8988T (cell line): ENCODE measurements around the gene KCNK6.
A peak's percentile ranks its signal among the peaks of the same experiment; 100 is the strongest.
"Not testable (repeated sequence)": the region's sequence is repeated elsewhere in the genome, so short reads cannot be mapped to it uniquely, and the experiment has no call there.

Experiments
- DNase-seq: peaks from one replicate; pipeline ENCODE4 v3.0.0; 2011

KCNK6 gene

DNA sequence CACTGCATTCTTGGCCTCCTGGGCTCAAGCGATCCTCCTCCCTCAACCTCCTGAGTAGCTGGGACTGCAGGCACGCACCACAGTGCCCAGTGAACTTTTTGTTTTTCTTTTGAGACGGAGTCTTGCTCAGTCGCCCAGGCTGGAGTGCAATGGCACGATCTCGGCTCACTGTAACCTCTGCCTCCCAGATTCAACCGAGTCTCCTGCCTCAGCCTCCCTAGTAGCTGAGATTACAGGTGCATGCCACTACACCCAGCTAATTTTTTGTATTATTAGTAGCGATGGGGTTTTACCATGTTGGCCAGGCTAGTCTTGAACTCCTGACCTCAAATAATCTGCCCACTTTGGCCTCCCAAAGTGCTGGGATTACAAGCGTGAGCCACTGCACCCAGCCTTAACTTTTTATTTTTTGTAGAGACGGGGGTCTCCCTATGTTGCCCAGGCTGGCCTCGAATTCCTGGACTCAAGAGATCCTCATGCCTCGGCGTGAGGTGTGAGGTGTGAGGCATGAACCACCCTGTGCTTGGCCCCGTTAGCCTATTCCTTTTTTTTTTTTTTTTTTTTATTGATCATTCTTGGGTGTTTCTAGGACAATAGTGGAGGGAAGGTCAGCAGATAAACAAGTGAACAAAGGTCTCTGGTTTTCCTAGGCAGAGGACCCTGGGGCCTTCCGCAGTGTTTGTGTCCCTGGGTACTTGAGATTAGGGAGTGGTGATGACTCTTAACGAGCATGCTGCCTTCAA, 43.5 kb downstream of the KCNK6 start:
- not testable (repeated sequence) for DNase-seq

DNA sequence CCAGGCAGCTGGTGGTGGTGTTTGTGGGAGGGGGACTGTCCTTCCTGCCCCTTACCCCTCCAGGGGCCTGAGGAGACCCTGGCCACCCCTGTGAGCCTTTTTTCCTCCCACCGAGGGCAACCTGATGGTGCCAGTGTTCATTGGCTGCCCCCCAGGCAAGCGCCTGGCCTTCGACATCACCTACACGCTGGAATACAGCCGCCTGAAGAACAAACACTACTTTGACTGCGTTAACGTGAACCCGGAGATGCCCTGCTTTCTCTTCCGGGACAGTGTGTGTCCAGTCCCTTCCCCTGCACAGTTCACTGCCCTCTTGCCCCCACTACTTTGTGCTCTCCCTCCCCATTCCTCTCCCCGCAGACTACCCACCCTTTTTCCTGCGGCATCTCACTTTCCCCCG, 47.4 kb downstream of the KCNK6 start:
- DNase-seq, result no peak

DNA sequence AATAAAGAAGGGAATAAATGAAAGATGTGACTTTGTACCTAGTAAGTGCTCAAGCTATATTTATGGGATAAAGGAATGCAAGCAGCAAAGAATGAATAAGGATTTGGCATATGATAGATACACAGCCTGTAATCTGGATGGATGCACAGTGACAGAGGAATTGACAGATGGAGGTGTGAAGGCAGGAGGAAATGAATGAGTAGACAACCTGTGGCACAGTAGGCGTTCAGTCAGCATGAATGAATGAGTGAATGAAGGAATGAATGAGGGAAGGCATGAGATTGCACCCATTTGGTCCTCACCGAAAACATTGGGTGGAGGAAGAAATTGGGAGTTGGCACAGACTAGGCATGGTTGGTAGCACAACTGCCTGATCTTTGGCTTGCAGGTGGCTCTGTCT, 49.9 kb downstream of the KCNK6 start:
- DNase-seq, result no peak

DNA sequence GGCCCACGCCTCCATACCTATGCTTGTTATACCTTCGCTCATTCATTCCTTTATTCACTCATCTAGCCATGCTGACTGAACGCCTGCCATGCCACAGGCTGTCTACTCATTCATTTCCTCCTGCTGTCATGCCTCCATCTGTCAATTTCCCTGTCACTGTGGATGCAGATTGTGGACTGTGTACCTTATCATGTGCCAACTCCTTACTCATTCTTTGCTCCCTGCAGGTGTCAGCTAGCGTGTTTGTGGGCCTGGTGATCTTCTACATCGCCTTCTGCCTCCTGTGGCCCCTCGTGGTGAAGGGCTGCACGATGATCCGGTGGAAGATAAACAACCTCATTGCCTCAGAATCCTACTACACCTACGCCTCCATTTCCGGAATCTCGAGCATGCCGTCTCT, 50.7 kb downstream of the KCNK6 start:
- DNase-seq, result no peak

DNA sequence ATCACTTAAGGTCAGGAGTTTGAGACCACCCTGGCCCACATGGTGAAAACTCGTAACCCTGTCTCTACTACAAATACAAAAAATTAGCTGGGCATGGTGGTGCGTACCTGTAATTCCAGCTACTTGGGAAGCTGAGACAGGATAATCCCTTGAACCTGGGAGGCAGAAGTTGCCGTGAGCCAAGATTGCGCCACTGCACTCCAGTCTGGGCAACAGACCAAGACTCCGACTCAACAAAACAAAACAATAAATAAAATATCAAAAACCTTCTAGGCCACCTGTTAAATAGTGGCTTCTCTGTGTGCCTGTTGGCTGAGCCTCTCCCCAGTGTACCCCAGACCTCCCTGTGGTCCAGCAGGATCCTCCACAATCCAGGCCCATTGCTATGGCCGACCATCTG, 51.4 kb downstream of the KCNK6 start:
- no peak for DNase-seq

DNA sequence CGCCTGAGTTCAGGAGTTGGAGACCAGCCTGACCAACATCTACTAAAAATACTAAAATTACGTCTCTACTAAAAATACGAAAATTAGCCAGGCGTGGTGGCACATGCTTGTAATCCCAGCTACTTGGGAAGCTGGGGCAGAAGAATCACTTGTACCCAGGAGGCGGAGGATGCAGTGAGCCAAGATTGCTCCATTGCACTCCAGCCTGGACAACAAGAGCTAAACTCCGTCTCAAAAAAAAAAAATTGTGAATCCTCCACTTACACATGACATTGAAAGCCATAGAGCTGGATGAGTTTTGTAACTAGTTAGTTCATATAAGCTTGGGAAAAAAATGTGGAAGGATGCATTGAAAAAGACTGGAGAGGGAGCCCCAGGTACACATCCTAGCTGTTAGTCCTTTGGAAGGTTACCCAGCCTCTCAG, 54.3 kb downstream of the KCNK6 start:
- DNase-seq, result no peak

DNA sequence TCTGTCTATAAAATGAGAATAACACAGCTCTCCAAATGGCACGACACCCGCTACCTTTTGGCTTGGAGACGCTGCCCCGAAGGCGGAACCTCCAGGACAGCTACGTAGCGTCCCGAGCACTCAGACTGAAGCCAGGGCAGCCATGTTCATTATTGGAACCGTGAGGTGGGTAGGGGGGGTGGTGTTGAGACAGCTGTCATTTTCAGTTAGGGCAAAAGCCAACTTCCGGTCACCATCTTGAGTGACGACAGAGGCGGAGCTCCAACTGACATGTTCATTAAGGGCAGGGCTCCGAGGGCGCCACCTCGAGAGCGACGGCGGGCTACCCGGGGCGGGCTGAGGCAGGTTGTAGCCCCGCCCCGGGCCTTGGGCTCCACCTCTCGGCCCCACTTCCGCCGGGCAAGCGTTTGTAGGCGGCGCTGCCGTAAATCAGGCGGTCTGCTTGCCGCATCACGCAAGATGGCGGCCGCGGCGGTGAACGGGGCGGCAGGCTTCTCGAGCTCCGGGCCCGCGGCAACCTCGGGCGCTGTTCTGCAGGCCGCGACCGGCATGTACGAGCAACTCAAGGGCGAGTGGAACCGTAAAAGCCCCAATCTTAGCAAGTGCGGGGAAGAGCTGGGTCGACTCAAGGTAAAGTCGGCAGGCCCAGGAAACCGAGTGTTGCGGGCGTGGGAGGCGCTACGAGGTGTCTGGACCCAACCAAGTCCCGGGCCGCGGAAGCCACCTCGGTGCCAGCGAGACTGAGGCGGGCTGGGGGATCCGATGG, 54.9 kb downstream of the KCNK6 start, which contains the start of gene PSMD8:
Gene PSMD8 (plus strand): TSS at position 240 of the 766 bp plus-strand sequence. CDS start 31 bp downstream, at position 271.
- DNase-seq, result peak; percentile 99

DNA sequence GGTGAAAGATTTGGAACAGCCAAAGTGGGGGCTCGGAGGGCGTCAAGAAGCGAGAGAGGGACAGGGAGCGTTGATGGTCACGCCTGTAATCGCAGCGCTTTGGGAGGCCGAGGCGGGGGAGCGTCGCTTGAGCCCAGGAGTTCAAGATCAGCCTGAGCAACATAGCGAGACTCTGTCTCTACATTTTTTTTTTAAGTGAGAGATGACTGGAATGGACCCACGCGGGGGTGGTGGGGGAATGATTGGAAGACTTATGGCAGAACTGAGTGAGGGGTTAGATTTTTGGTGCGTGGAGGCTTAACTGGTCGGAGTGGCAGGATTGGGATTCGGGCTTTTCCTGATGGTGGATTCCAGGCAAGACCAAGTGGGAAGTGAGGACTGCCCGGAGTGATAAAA, 55.5 kb downstream of the KCNK6 start:
- DNase-seq, result no peak

DNA sequence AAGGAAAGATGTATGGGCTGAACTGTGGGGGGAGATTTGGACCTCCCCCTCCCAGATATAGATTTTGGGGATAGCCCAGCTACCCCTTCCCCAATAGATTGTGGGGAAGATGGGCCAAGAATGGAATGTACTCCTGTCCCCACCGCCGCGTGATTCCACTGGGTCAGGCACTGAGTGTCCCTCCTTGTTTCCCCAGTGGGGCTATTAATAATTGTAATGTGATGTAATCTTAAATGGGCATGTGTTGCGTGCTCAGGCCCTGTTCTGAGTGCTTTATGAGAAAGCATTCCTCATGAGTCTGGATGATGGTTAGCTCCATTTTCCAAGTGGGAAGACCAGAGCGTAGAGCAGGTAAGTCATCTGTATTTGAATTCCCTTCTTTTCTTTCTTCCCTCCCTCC, 56.1 kb downstream of the KCNK6 start:
- DNase-seq, result no peak

DNA sequence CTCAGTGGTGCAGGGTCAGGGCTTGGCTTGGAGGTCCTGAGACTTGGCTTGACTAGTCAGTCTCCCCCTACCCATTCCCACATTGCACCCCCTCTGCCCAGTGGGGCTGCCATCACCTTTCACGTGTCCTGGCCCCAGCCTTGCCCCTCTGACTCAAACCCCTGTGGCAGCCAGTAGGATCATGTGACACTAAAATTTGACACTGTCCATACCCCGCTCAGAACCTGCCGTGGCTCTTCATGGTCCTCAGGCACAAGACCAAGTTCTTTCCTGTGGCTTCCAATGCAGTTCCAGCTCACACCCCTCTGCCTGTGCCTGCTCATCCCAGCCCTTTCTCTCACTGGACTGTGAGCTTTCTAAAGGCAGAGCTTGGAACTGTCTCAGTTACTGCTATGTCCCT, 56.9 kb downstream of the KCNK6 start:
- no peak for DNase-seq

DNA sequence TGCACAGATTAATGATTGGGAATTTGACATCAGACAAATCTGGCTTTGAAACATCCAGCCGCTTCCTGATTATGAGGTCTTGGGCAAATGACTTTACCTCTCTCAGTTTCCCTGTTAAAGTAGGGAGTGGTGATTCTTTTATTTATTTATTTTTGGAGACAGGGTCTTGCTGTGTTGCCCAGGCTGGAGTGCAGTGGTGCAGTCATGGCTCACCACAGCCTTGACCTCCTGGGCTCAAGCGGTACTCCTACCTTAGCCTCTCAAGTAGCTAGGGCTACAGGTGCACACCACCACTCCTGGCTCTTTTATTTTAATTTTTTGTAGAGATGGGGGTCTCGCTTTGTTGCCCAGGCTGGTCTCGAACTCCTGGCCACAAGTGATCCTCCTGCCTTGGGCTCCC, 57.4 kb downstream of the KCNK6 start:
- DNase-seq, result no peak

DNA sequence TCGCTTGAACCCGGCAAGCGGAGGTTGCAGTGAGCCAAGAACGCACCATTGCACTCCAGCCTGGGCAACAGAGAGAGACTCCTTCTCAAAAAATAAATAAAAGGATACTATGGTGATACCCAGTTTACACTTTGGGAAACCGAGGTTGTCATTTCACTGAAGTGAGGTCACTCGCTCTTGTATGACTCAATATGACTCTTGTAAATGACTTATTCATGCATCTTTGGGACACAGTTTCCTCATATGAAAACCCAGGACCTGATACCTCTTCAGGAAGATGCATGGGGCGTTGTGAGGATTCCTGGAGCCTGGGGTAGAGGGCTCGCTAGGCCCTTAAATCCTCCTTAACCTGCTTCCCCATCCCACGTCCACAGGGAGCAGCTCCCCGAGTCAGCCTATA, 59.2 kb downstream of the KCNK6 start:
- peak; percentile 34 for DNase-seq

DNA sequence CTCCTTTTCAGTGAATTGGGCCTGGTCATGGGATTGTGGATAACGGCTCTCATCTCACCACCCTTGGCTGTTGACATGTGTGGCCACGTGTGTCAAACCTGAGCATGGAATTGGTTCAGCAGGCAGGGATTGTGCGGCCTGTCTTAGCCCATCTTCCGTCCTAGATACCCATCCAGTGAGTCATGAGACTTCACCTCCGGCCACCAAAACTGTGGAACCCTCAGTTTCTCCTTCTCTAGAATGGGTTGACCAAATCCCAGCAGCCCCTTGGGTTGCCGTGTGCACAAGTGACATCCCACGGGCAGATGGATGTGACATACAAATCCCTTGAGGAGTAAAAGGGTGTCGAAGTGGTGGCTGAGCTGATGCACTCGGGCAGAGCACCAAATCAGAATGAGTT, 61.5 kb downstream of the KCNK6 start:
- peak; percentile 27 for DNase-seq
